HTERT RPE-1 (cell line): ENCODE results near the gene ZNF322.

Experiments used
- in situ Hi-C: fragments of 300-500 bp; cut with MboI; formaldehyde crosslinking; loops from 4 replicates; pipeline ENCODE4 v1.14.3; 2020; ENCODE audit warnings: low sequenced_read_pairs

Gene ZNF322

GRCh38 chr6:26613689-26614683, 45.6 kb downstream of the ZNF322 start:
- in situ Hi-C loops, result no loop called here

DNA sequence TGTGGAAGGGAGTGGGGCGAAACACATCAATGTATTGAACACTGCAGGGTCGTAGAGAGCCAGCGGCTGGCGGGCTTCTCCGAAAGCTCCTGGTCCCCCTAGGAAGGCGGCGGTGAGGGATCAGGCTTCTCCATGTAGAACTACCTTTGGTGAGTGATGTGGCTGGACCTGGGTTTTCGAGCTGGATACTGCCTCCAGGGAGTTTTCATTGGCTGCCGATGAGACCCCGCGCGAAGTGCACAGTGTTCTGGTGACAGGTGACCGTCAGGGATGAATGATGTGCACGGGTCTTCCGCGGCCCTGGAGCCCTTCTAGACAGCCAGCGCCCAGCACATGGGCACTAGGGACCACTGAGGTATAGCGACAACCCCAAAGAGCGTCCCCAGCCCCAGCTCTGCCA, 46.3 kb downstream of the ZNF322 start:
- in situ Hi-C loops, result no loop called here

DNA sequence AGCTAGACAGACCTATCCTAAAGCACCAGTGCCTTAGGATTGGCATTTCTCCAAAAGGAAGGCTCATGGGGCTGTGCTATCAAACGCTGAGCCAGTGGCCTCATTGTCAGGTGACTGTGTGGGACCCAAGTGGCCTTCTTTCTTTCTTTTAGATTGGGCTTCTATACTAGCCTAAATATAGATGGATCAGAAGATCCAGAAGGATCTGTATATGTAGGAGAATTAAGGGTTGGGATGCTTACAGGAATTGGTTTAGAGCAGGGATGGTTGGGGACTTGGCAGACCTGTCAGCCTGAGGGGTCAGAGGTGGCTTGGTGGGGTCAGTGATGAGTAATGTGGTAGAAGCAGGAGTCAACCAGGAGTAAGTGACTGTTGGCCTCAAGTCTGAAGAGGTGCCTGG, 47.9 kb downstream of the ZNF322 start:
- in situ Hi-C loops, result no loop called here

DNA sequence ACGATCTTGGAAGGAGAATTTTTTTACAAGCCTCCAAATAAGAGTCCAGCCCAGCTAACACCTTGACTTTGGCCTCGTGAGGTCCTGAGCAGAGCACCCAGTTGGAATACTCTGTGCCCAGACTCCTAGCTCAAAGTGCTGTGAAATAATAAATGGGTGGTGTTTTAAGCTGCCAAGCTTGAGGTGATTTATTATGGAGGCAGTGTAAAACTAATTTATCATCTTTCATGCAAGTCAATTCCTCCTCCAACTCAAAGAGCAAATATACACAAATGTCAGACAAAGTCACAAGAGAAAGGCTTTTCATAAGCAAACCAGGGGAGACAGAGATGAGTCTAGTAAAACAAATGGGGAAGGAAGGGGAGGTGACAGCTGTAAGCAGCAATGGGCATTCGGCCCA, 50.1 kb downstream of the ZNF322 start:
- in situ Hi-C loops, result no loop called here

DNA sequence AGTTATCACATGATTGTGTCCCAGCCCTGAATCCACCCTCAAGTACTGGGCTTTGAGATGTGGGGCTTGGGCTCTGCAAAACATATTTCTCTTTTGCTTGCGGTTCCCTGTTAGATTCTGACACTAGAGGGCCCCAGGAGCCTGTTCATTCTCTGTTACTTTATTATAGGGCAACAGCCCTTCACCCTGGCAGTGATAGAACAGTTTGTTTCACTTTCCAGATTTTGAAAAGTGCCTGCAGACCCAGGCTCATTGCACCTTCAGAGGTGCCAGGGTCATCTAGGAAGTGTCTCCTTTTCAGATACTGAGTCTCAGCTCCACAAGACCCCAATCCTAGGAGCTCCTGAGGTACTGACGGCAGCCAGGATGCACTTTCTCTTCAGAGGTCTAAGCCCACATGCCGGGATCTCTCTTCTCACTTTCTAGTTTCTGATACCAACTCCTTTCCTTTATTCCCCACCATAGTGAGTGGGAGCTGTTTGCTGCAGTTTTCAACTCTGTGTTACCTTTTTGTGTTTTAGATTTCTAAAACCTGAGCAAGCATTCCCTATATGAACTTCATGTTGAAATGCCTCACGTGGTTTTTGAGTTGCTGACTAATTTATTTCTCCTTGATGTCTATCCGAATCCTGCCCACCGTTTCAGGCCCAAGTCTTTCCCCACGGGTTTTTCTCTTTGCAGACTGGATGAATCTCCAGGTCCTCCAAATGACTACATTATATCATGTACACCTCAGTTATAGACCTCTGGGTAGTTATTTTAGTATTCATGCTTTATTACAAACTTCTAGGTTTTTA, 51.9 kb downstream of the ZNF322 start:
- in situ Hi-C loops, result no loop called here

GRCh38 chr6:26604797-26605196, 54.7 kb downstream of the ZNF322 start:
- in situ Hi-C loops, result no loop called here

- in situ Hi-C loops, result no loop called here
Observed at GRCh38 chr6:26604026-26604425, 55.5 kb downstream of the ZNF322 start.

- in situ Hi-C loops, result no loop called here
Observed at GRCh38 chr6:26602262-26602661, 57.3 kb downstream of the ZNF322 start.

DNA sequence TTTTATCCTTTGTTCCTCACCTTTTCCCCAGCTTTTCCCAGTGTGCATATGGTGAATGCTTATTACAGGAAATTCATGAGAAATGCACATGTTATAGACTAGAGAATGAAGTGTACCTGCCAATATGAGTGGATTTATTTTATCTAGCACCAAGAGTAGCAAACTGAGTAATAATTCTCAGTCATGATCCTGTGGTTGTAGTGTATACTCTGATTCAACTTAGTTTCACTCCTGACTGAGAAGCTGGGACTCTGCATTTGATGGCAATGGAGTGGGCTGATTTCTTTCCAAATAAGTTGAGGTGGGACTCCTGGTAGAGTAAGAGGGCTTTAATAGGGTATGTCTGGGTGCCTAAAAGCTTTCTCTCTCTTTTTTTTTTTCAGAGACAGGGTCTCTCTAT, 58.8 kb downstream of the ZNF322 start:
- in situ Hi-C loops, result no loop called here

- in situ Hi-C loops, result no loop called here
Observed at GRCh38 chr6:26599591-26599990, 60.0 kb downstream of the ZNF322 start.

- in situ Hi-C loops, result no loop called here
Observed at GRCh38 chr6:26599134-26599533, 60.4 kb downstream of the ZNF322 start.

GRCh38 chr6:26598267-26598666, 61.3 kb downstream of the ZNF322 start:
- in situ Hi-C loops, result no loop called here

GRCh38 chr6:26597821-26598220, 61.7 kb downstream of the ZNF322 start:
- in situ Hi-C loops, result no loop called here

DNA sequence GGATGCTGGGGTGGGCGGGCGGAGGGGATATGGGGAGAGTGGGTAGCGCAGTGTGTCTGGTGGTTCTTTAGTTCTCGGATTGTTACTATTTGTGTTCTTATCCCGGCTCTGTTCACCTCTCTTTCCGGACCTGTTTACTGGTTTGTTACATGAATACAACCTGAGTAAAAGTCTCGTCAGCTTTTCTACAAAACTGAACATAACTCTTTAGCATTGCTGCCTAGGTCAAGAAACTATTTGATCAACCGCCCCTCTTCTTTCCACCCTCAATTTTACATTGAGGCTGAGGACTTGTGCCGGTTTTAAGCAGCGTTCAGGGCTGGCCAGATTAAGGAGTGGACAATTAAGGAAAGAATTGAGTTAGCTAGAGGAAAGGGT, 62.2 kb downstream of the ZNF322 start:
- in situ Hi-C loops, result no loop called here

DNA sequence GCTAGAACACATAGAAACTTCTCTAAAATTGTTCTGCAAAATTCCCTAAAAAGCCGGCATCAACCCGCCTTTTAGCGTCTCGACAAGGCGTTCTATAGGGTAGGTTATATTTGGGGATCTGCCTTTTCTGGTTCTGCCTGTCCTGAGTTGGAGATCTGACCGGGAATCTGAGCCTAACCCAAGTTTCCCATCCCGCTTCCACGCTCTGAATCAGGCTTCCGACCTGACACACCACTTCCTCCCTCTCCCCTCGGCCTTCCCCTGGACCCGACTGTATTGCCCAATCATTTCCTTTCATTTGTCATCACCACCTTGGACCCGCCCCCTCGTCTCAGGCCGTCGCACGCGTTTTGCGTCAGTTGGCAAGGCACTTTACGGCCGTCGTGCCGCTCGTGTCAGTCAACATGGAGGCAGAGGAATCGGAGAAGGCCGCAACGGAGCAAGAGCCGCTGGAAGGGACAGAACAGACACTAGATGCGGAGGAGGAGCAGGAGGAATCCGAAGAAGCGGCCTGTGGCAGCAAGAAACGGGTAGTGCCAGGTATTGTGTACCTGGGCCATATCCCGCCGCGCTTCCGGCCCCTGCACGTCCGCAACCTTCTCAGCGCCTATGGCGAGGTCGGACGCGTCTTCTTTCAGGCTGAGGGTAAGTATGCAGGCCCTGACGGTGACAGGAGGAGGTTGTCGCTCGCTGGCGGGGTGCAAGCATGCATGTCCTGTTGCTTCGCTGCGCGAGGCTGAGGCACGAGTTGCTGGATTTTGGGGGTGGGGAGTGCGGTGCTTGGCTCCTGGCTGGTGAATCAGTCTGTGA, 62.8 kb downstream of the ZNF322 start, which contains the start of gene ABT1:
TSS of gene ABT1 (plus strand) at position 375 of the 810 bp plus-strand sequence. CDS start at position 405, 30 bp downstream.
- in situ Hi-C loops, result no loop called here

DNA sequence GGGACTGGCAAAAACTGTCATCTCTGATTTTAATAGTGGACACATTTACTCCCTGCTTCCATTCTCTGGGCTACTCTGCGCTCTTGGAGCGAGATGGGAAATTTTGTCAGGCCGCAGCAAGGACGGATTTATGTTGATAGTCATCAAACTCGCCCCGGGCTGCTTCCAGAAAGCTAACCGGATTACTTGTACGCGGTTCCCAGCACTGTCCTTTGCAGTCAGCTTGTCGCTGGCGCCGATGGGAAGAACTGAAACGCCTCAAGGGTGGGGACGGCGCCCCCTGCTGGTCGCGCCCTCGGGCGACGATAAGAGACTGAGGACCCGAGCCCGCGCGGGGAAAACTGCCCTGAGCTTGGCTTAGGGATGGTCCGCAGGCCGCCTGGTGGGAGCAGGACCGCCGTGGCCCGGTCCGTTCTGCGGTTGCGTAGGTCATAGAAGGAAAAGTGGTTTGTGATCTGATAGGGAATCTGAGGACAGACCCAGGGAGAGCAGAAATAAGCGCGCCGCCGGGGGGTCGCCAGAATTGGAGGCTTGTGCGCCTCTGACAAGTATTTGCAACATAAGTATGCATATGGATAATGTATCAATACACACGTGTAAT, 63.8 kb downstream of the ZNF322 start:
- in situ Hi-C loops, result no loop called here

DNA sequence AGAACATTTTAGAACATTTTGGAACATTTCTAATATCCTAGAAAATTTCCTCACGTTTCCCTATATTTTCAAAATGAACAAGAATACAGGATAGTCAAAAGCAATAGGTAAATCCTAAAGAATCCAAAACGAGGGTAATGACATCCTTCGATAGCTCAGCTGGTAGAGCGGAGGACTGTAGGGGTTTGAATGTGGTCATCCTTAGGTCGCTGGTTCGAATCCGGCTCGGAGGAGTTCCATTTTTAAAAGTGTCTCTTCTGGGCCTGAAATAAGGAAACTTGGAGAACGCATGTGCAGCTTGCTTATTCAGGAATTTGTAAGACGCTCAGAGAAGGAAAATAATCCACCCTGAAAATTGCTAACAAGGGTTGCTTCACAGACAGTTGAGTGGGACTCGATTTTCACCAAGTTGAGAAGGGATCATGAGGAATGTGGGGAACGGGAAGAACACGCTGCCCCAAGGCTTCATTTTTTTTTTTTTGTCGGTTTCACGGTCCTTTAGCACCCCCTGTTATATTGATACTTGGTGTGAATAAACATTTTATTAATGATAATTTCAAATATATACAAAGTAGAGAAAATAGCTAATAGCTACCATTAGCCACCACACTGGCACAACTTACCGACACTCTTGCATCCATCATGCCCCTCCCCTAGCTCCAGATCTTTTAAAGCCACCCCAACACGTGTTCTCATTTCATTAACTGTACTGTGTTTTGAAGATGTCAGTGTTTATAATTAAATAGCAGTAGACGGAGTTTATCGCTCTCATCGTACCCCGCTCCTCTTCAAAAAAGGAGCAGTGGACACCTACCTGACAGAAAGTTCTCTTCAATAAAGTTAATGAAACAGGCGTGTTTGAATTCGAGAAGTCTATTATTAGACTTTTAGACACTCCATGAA, 64.6 kb downstream of the ZNF322 start:
- in situ Hi-C loops, result no loop called here

GRCh38 chr6:26594131-26594498, 65.4 kb downstream of the ZNF322 start:
- in situ Hi-C loops, result no loop called here

DNA sequence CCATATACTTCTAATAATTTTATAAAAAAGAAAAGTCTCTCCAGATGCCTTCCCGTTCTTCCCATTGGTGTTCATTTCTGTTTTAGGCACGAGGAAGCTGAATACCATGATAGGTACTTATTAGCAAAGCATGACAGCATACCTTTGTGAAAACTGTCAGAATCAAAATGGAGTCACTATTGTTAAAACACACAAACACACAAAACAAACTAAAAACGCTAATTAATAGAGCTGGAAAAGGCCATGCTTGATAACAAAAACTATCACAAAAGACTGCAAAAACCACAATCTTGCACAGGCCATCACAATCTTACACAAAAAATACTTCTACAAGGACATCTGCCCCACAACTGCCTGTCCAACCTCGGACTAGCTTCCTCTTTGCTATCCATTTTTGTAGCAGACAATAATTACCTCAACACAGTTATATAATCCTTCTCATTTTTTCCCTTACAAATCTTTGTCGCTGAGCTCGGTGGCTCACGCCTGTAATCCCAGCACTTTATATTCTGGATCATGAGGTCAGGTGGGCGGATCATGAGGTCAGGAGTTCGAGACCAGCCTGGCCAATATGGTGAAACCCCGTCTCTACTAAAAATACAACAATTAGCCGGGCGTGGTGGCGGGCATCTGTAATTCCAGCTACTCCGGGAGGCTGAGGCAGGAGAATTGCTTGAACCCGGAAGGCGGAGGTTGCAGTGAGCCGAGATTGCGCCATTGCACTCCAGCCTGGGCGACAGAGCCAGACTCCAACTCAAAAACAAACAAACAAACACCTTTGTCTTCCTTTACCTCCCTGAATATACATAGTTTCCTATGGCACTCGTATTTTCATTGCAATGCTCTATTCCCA, 66.0 kb downstream of the ZNF322 start:
- in situ Hi-C loops, result no loop called here
